Nephron (organoid): Measurements from ENCODE around the gene NDUFS6.

Source experiments
- H3K27ac Mint-ChIP-seq, 3 experiments: 2 replicates each; pipeline ENCODE4 v1.8.0; 2020; ENCODE audit warnings: mixed read lengths in 3 of 3, mild to moderate bottlenecking in 2 of 3, moderate library complexity in 1 of 3
- H3K27me3 Mint-ChIP-seq: 2 replicates; pipeline ENCODE4 v1.8.0; 2021; ENCODE audit warnings: low read depth, mild to moderate bottlenecking, moderate library complexity, mixed read lengths
- H3K36me3 Mint-ChIP-seq: 2 replicates; pipeline ENCODE4 v1.8.0; 2020; ENCODE audit warnings: low read depth, mixed read lengths
- H3K4me1 Mint-ChIP-seq: 2 replicates; pipeline ENCODE4 v1.8.0; 2020; ENCODE audit warnings: mixed read lengths
- H3K4me3 Mint-ChIP-seq, 3 experiments: 2 replicates each; pipeline ENCODE4 v1.8.0; 2020; ENCODE audit warnings: mild to moderate bottlenecking in 3 of 3, mixed read lengths in 3 of 3, moderate library complexity in 2 of 3
- H3K9me3 Mint-ChIP-seq: 2 replicates; pipeline ENCODE4 v1.8.0; 2020; ENCODE audit warnings: mixed read lengths
- TF ChIP-seq, protein P1 (sequence below), 3 experiments: fragments of 200-600 bp; sonication (generic); IDR thresholded peaks; one replicate each; pipeline ENCODE4 v1.5.0; 2021; ENCODE audit warnings: antibody characterized with exemption in 3 of 3; ENCODE audit not compliant: unreplicated experiment in 3 of 3

The NDUFS6 gene

DNA sequence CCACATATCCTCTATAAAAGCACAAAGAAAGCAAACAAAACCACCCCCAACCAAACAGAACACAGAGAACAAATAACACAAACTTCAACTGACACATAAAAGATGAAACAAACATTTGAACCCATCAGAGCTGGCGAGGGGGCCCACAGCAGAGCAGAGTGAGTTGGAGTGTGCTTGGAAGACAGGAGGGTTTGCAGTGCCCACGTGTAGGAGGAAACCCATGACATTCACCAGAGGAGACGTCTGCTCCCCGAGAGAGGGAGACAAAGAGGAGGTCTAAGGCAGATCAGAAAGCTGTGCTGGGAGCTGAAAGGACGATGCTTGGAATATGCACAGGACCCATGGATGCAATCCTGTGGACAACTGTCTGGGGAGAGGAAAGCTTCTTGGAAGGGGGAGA is 28.6 kb upstream of the NDUFS6 start:
- H3K36me3 Mint-ChIP-seq: no peaks in the 10 kb centered on the region
- H3K27me3 Mint-ChIP-seq: peaks cover 29% of the 10 kb centered on the region
- TF ChIP-seq, protein P1, sequence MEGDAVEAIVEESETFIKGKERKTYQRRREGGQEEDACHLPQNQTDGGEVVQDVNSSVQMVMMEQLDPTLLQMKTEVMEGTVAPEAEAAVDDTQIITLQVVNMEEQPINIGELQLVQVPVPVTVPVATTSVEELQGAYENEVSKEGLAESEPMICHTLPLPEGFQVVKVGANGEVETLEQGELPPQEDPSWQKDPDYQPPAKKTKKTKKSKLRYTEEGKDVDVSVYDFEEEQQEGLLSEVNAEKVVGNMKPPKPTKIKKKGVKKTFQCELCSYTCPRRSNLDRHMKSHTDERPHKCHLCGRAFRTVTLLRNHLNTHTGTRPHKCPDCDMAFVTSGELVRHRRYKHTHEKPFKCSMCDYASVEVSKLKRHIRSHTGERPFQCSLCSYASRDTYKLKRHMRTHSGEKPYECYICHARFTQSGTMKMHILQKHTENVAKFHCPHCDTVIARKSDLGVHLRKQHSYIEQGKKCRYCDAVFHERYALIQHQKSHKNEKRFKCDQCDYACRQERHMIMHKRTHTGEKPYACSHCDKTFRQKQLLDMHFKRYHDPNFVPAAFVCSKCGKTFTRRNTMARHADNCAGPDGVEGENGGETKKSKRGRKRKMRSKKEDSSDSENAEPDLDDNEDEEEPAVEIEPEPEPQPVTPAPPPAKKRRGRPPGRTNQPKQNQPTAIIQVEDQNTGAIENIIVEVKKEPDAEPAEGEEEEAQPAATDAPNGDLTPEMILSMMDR (IDR thresholded peaks at IDR 0.05; ENCODE audit: unreplicated experiment in 3 of 3): peak in 2 of 3 experiments; percentile 28 to 34
- no peak overlapping the region for H3K4me3 Mint-ChIP-seq
- H3K27ac Mint-ChIP-seq: no peak overlapping the region
- peaks cover 10% of the 10 kb centered on the region for H3K9me3 Mint-ChIP-seq
- no peaks in the 10 kb centered on the region for H3K4me1 Mint-ChIP-seq

DNA sequence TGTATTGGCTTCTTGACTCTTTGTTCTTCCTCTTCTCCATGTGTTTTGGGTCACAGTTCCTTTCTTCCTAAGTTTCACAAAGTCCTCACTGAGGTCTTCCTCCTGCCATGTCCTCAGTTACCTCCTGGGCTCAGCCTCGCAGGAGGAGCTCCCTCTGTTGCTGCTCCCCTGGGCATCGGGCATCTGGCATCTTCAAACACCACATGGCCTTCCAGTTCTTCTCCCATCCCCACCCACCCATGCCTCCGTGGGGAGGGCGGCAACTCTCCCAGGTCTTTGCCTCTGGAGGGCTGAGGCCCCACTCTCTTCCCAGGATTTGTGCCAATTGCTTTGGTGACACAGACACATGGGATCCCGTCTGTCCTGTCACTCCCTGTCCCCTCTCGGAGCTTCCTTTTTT is 24.4 kb upstream of the NDUFS6 start:
- peaks cover 24% of the 10 kb centered on the region for H3K27me3 Mint-ChIP-seq
- peaks cover 9% of the 10 kb centered on the region for H3K4me1 Mint-ChIP-seq
- no peak overlapping the region for H3K27ac Mint-ChIP-seq
- no peaks in the 10 kb centered on the region for H3K36me3 Mint-ChIP-seq
- peaks cover 10% of the 10 kb centered on the region for H3K9me3 Mint-ChIP-seq
- no peak overlapping the region for H3K4me3 Mint-ChIP-seq
- TF ChIP-seq, protein P1 (IDR thresholded peaks at IDR 0.05; ENCODE audit: unreplicated experiment in 3 of 3): no peak

DNA sequence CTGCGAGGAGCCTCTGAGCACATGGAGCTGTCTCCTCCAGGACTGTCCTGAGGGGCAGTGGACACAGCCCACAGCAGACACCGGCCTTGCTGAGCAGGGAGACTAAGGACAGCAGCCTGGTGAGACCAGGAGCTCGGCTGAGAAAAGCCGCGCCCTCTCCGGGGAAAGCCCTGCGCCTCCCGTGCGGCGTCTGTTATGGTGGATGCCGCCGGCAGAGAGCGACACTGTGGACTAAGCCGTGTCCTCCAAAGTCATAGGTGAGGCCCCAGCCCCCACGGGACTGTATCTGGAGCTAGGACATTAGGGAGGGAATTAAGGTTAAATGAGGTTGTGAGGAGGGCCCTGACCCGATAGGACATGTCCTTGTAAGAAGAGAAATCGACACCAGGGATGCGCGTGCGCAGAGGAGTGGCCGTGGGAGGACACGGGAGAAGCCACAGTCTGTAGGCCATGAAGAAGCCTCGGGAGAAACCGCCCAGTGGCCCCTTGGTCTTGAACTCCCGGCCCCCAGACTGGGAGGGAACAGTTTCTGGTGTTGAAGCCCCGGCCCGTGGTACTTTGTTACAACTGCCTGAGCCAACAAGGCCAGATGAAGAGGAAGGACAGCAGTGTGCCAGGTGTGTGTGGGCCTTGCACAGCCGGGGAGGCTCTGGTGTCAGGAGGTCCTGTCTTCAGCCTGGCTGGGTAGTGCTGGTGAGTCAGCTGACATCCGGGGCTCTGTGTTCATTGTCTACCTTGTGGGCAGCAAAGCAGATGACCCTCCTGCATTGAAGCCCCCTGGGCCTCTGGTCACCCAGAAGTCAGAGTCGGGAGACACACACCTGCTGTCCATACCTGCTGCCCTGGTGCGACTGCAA is 23.7 kb upstream of the NDUFS6 start:
- Mint-ChIP-seq H3K4me1 (peaks cover 12% of the 10 kb centered on the region), H3K4me3 (no peak overlapping the region), H3K27ac (no peak overlapping the region), H3K9me3 (peaks cover 9% of the 10 kb centered on the region), H3K27me3 (peaks cover 25% of the 10 kb centered on the region), H3K36me3 (no peaks in the 10 kb centered on the region)
- TF ChIP-seq, protein P1 (IDR thresholded peaks at IDR 0.05; ENCODE audit: unreplicated experiment in 3 of 3): no peak

DNA sequence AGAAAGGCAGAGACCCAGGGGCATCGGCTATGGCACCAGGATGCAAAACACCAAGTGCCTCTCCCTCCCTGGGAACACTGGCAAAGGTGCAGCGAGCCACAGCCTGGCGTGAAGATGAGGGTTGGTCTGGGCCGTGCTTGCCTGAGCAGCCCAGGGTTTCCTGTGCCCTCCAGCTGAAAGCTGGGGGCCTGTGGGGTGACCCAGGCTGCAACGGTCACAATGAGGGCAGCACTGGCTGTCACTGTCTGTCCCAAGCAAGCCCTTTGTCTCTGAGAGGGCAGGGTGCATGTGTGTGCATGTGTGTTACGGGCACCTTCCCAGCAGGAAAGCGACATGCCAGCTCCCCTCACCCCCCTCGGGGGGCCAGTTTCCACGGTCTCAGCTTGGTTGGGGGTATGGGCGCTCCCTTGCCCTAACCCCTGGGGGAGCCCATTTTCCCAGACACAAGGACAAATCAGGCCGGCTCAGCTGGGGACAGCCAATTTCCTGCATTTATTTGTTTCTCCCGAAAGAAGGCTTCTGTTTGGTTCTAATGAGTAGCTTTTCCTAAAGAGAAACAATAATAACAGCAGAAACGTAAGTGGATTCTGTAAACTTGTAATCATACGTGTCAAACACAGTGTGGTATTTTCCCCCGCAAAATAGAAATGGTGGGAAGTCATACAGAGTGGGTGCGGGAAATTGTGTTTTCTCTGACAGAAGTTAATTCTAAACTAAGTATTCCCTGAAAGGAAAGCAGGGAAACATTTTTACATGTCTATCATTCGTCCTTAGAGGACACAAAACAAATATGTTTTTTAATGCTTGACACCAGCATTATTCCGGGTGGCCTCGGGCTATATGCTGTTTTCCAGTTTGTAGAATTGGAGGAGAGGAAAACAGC is 22.8 kb upstream of the NDUFS6 start:
- Mint-ChIP-seq H3K27me3 (peaks cover 25% of the 10 kb centered on the region), H3K4me1 (peaks cover 21% of the 10 kb centered on the region), H3K36me3 (no peaks in the 10 kb centered on the region)

DNA sequence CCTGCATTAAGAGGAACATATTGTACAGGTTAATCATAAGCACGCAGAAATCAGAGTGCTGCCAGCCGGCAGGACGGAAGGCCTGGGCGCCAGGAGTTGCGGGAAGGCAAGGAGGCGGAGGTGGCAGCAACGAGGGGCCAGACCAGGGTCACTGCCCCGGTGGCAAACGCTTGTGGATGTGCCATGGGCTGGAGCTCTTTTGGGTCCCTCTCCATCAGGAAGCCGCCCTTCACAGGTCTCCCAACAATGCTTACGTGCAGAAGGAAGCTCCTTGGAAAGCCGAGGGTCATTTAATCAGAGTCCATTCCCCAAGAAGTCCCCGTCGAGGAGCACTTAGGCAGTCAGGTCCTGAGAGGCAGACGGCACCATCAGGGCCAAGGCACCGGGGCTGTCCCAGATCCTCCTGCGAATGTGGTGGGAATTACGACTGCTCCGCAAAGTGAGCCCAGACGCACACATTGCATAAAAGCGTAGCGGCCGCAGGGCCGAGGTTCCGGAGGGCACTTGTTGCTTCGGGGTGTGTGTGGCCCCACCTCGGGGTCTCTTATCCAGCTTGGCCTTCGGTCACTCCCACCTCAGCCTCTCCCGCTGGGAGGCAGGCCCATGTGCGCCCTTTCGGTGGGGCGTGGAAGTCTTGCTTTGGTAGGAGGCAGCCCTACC is 22.1 kb upstream of the NDUFS6 start:
- peaks cover 6% of the 10 kb centered on the region for H3K9me3 Mint-ChIP-seq
- TF ChIP-seq, protein P1 (IDR thresholded peaks at IDR 0.05; ENCODE audit: unreplicated experiment in 3 of 3): no peak
- H3K4me1 Mint-ChIP-seq: peaks cover 22% of the 10 kb centered on the region
- peaks cover 27% of the 10 kb centered on the region for H3K27me3 Mint-ChIP-seq
- H3K27ac Mint-ChIP-seq: peak overlapping the region in 1 of 3 experiments; percentile 79
- no peaks in the 10 kb centered on the region for H3K36me3 Mint-ChIP-seq
- no peak overlapping the region for H3K4me3 Mint-ChIP-seq

More for the DNA sequence above, 22.8 kb upstream of the NDUFS6 start:
- H3K27ac Mint-ChIP-seq: peak overlapping the region in 1 of 3 experiments; percentile 79
- peaks cover 6% of the 10 kb centered on the region for H3K9me3 Mint-ChIP-seq
- TF ChIP-seq, protein P1 (IDR thresholded peaks at IDR 0.05; ENCODE audit: unreplicated experiment in 3 of 3): no peak
- no peak overlapping the region for H3K4me3 Mint-ChIP-seq
